Kidney tubule cell (primary cell): Measurements from ENCODE around the gene STAM2.

Experiments used
- DNase-seq: peaks from one replicate; pipeline ENCODE4 v3.0.0-alpha.2; 2018; ENCODE audit warnings: low spot score

STAM2 gene

GRCh38 chr2:152071092-152071491, 104.5 kb downstream of the STAM2 start:
- no peak for DNase-seq

- no peak for DNase-seq
Observed at GRCh38 chr2:152068226-152068625, 107.3 kb downstream of the STAM2 start.

- no peak for DNase-seq
Observed at GRCh38 chr2:152067823-152068222, 107.7 kb downstream of the STAM2 start.
